ENCODE measurements around the gene LDLRAD1. TPM values are rescaled to one million over a fixed set of nuclear protein-coding genes. Genes with fewer than 3 reads are reported as not detected.

The LDLRAD1 gene
- total RNA-seq, 3 donors from 2014 or later (not counting 1 experiment from before 2014, with no cell fraction given): not detected

GRCh38 chr1:54011316-54012007 lies 6.5 kb downstream of the LDLRAD1 start:
- intact Hi-C loops (cut with micrococcal nuclease): no loop called here
- Histone ChIP-seq H3K9me3 (ENCODE audit: control insufficient read depth, insufficient read depth, low read length) (no peaks in the 10 kb centered on the region), H3K4me1 (ENCODE audit: control insufficient read depth, insufficient read depth, low read length) (no peaks in the 10 kb centered on the region), H3K36me3 (ENCODE audit: control insufficient read depth, insufficient read depth, low read length) (no peaks in the 10 kb centered on the region), H3K27me3 (ENCODE audit: control insufficient read depth, insufficient read depth, low read length) (no peaks in the 10 kb centered on the region), H3K27ac (ENCODE audit: low read length) (no peak overlapping the region), H3K4me3 (ENCODE audit: low read length) (no peak overlapping the region)
- no peak for DNase-seq
- peaks cover 11 to 16% of the 10 kb centered on the region in 2 donors for H3K27me3 Mint-ChIP-seq (ENCODE audit: low read depth in 2 of 2)
- 85% methylated on average over 8 of the region's 9 CpGs for WGBS (ENCODE audit: insufficient coverage)
- no peaks in the 10 kb centered on the region for H3K9me3 Mint-ChIP-seq
- H3K36me3 Mint-ChIP-seq: no peaks in the 10 kb centered on the region
- no peaks in the 10 kb centered on the region for H3K4me1 Mint-ChIP-seq
- H3K4me3 Mint-ChIP-seq: no peak overlapping the region
- ATAC-seq: no peak
- TF ChIP-seq CTCF (IDR thresholded peaks at IDR 0.05): no peak
- H3K27ac Mint-ChIP-seq: no peak overlapping the region

- no peak overlapping the region for H3K27ac Mint-ChIP-seq
- whole genome bisulfite sequencing (ENCODE audit: insufficient coverage): 86% methylated on average over 5 of the region's 5 CpGs
- intact Hi-C loops (cut with micrococcal nuclease): no loop called here
These were observed 7.4 kb downstream of the LDLRAD1 start for GRCh38 chr1:54010415-54011117.

GRCh38 chr1:54009406-54009805 lies 8.6 kb downstream of the LDLRAD1 start:
- Mint-ChIP-seq H3K4me3 (no peak overlapping the region), H3K36me3 (no peaks in the 10 kb centered on the region)
- no peak for ATAC-seq

More at GRCh38 chr1:54010415-54011117, 7.4 kb downstream of the LDLRAD1 start:
- Histone ChIP-seq H3K27me3 (ENCODE audit: control insufficient read depth, insufficient read depth, low read length) (no peaks in the 10 kb centered on the region), H3K27ac (ENCODE audit: low read length) (no peak overlapping the region), H3K9me3 (ENCODE audit: control insufficient read depth, insufficient read depth, low read length) (no peaks in the 10 kb centered on the region), H3K4me1 (ENCODE audit: control insufficient read depth, insufficient read depth, low read length) (no peaks in the 10 kb centered on the region), H3K4me3 (ENCODE audit: low read length) (no peak overlapping the region), H3K36me3 (ENCODE audit: control insufficient read depth, insufficient read depth, low read length) (no peaks in the 10 kb centered on the region)
- TF ChIP-seq CTCF (IDR thresholded peaks at IDR 0.05): no peak
- no peak overlapping the region for H3K4me3 Mint-ChIP-seq
- ATAC-seq (no peak), DNase-seq (no peak)
- no peaks in the 10 kb centered on the region for H3K36me3 Mint-ChIP-seq
- H3K4me1 Mint-ChIP-seq: no peaks in the 10 kb centered on the region
- H3K27me3 Mint-ChIP-seq (ENCODE audit: low read depth in 2 of 2): peaks cover 13 to 23% of the 10 kb centered on the region in 2 donors
- no peaks in the 10 kb centered on the region for H3K9me3 Mint-ChIP-seq

More at GRCh38 chr1:54009406-54009805, 8.6 kb downstream of the LDLRAD1 start:
- Mint-ChIP-seq H3K27me3 (ENCODE audit: low read depth in 2 of 2) (peaks cover 13 to 23% of the 10 kb centered on the region in 2 donors), H3K9me3 (no peaks in the 10 kb centered on the region), H3K27ac (no peak overlapping the region), H3K4me1 (no peaks in the 10 kb centered on the region)
- Histone ChIP-seq H3K27me3 (ENCODE audit: control insufficient read depth, insufficient read depth, low read length) (no peaks in the 10 kb centered on the region), H3K36me3 (ENCODE audit: control insufficient read depth, insufficient read depth, low read length) (no peaks in the 10 kb centered on the region), H3K9me3 (ENCODE audit: control insufficient read depth, insufficient read depth, low read length) (no peaks in the 10 kb centered on the region), H3K4me1 (ENCODE audit: control insufficient read depth, insufficient read depth, low read length) (no peaks in the 10 kb centered on the region), H3K27ac (ENCODE audit: low read length) (no peak overlapping the region), H3K4me3 (ENCODE audit: low read length) (no peak overlapping the region)
- intact Hi-C loops (cut with micrococcal nuclease): no loop called here
- no peak for DNase-seq
- TF ChIP-seq CTCF (IDR thresholded peaks at IDR 0.05): no peak
- WGBS (ENCODE audit: insufficient coverage): 80% methylated on average over 4 of the region's 4 CpGs

All from natural killer cell (primary cell).